Esophagus muscularis mucosa (tissue), 4 donors: Measurements from ENCODE around the gene EFHC1. TPM values are rescaled to one million over a fixed set of nuclear protein-coding genes. Genes with fewer than 3 reads are reported as not detected.

Experiments
- DNase-seq: peaks from one replicate; pipeline ENCODE4 v3.0.0-alpha.2; 2017; ENCODE audit errors: extremely low spot score
- H3K27ac ChIP-seq, 4 donors: fragments of 200-600 bp; sonication (generic); replicated peaks in 1 of 4; 1 replicate in 3 of 4; 2 replicates in 1 of 4; pipeline ENCODE4 v1.5.1; 2016 to 2019; ENCODE audit warnings: mild to moderate bottlenecking in 1 of 4
- H3K27me3 ChIP-seq, 4 donors: fragments of 200-600 bp; sonication (generic); one replicate each; pipeline versions ENCODE4 v1.5.1 to v1.6.0; 2016 to 2019
- H3K36me3 ChIP-seq, 4 donors: fragments of 200-600 bp; sonication (generic); one replicate each; pipeline ENCODE4 v1.5.1; 2016 to 2019
- H3K4me1 ChIP-seq, 4 donors: fragments of 200-600 bp; sonication (generic); one replicate each; pipeline ENCODE4 v1.5.1; 2016 to 2019
- H3K4me3 ChIP-seq, 4 donors: fragments of 200-600 bp; sonication (generic); 1 replicate in 2 of 4; 2 replicates in 2 of 4; pipeline ENCODE4 v1.5.1; 2016 to 2019; ENCODE audit warnings: mild to moderate bottlenecking in 4 of 4, moderate library complexity in 1 of 4
- H3K9me3 ChIP-seq, 4 donors: fragments of 200-600 bp; sonication (generic); 1 replicate in 3 of 4; 2 replicates in 1 of 4; pipeline ENCODE4 v1.5.1; 2016 to 2019
- EP300 ChIP-seq: sonication (generic); formaldehyde crosslinking; IDR thresholded peaks from one replicate; pipeline ENCODE4 v1.6.1; 2017; ENCODE audit warnings: antibody characterized with exemption
- POLR2A ChIP-seq: fragments of 450-650 bp; IDR thresholded peaks from one replicate; pipeline ENCODE4 v1.6.1; 2017; ENCODE audit warnings: antibody characterized with exemption, moderate library complexity, mild to moderate bottlenecking, low read depth
- POLR2AphosphoS5 ChIP-seq, 2 donors: sonication (generic); formaldehyde crosslinking; IDR thresholded peaks; one replicate each; pipeline ENCODE4 v1.6.1; 2017; ENCODE audit warnings: antibody characterized with exemption in 2 of 2
- WGBS: methylation state at CpG from one replicate; pipeline ENCODE4 v1.1.5; 2018; 5-methylcytosine and 5-hydroxymethylcytosine counted together
- intact Hi-C: fragments of 100-400 bp; cut with DNase I; formaldehyde crosslinking; loops from one replicate; pipeline ENCODE4 v1.15.1; 2023
- total RNA-seq, 4 donors: library from RNA; depleted of rRNA; stranded (reverse); fragments of >200 nt; gene quantifications; one replicate each; pipeline versions ENCODE4 v1.1.0 to v1.2.1, GENCODE V29; 2016
- TF ChIP-seq, protein P1 (sequence below), 3 experiments: fragments of 200-600 bp in 2 of 3; fragments of 450-650 bp in 1 of 3; sonication (generic) in 2 of 3; IDR thresholded peaks; one replicate each; pipeline ENCODE4 v1.5.1; 2017 to 2019; ENCODE audit warnings: antibody characterized with exemption in 3 of 3, mild to moderate bottlenecking in 2 of 3, moderate library complexity in 1 of 3

EFHC1 gene
- total RNA-seq, 4 donors from 2014 or later, result 7.5 to 21.2 (median 10.2) TPM

DNA sequence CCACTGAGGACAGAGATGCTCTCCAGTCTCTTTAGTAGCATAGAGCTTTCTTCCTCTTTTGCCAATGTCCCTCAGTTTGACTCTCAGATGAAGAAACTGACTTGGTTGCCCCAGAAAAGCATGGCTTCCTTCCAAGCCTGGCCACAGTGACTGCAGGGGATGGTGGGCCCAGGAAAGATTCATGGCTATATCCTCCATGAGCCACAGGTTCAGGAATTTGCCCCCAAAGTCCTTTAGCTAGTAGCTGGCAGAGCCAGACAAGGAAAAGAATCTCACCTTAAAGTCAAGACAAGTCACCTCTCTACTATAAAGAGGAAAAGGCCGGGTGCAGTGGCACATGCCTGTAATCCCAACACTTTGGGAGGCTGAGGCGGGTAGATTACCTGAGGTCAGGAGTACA is 113.3 kb downstream of the EFHC1 start:
- whole genome bisulfite sequencing, result 100% methylated on average over 2 of the region's 2 CpGs
- Histone ChIP-seq H3K36me3 (peaks cover 12 to 25% (median 14%) of the 10 kb centered on the region in 4 donors), H3K27ac (no peak overlapping the region), H3K27me3 (no peaks in the 10 kb centered on the region), H3K9me3 (no peaks in the 10 kb centered on the region), H3K4me1 (peaks cover 20 to 34% (median 25%) of the 10 kb centered on the region in 4 donors), H3K4me3 (no peak overlapping the region)
- no peak for TF ChIP-seq EP300
- TF ChIP-seq POLR2AphosphoS5 (IDR thresholded peaks at IDR 0.05), result no peak
- TF ChIP-seq POLR2A, result no peak
- TF ChIP-seq, protein P1, sequence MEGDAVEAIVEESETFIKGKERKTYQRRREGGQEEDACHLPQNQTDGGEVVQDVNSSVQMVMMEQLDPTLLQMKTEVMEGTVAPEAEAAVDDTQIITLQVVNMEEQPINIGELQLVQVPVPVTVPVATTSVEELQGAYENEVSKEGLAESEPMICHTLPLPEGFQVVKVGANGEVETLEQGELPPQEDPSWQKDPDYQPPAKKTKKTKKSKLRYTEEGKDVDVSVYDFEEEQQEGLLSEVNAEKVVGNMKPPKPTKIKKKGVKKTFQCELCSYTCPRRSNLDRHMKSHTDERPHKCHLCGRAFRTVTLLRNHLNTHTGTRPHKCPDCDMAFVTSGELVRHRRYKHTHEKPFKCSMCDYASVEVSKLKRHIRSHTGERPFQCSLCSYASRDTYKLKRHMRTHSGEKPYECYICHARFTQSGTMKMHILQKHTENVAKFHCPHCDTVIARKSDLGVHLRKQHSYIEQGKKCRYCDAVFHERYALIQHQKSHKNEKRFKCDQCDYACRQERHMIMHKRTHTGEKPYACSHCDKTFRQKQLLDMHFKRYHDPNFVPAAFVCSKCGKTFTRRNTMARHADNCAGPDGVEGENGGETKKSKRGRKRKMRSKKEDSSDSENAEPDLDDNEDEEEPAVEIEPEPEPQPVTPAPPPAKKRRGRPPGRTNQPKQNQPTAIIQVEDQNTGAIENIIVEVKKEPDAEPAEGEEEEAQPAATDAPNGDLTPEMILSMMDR (IDR thresholded peaks at IDR 0.05), result no peak
- no peak for DNase-seq
- intact Hi-C loops, result no loop called here

DNA sequence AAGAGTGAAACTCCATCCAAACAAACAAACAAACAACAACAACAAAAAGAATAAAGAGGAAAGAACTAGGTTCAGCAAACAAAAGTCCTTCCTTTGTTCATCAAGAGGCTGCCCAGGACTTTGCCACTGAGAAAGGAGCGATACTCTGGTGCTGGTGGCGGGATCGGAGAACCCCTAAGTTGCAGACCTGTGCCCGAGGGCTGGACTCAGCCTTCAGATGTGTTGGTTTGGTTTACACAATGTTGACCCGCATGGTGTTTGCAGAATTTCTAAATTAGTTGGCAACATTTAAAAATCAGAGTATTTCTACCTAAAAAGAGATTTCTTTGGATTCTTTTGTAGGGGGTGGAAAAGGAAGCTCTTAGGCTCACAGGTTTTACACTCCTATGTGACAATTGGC is 114.2 kb downstream of the EFHC1 start:
- intact Hi-C loops, result no loop called here
- Histone ChIP-seq H3K36me3 (peaks cover 12 to 25% (median 14%) of the 10 kb centered on the region in 4 donors), H3K9me3 (no peaks in the 10 kb centered on the region), H3K4me3 (no peak overlapping the region), H3K4me1 (peaks cover 26 to 41% (median 32%) of the 10 kb centered on the region in 4 donors), H3K27ac (no peak overlapping the region), H3K27me3 (no peaks in the 10 kb centered on the region)
- no peak for DNase-seq
- TF ChIP-seq, protein P1 (IDR thresholded peaks at IDR 0.05), result no peak
- TF ChIP-seq POLR2A (no peak), POLR2AphosphoS5 (IDR thresholded peaks at IDR 0.05) (no peak), EP300 (no peak)
- 99% methylated on average over 5 of the region's 5 CpGs for WGBS

DNA sequence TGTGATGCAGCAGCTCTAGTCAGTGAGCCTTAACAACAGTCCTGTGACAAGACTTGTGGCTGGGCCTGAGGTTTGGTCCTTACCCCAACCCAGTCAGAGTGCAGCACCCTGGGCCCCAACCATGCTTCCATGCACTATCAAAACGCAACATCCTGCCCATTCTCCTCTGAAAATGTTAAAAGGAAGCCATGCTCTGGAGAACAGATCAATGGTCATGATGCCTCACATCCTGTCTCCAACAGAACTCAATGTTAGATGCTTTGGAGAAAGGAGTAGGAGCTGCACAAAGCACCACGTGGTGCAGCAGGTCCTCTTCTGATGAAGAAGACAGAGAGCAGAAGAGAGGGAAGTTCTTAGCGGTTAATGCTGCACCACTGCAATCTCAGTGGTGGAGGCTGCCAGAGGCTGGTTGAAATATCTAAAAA is 114.8 kb downstream of the EFHC1 start:
- Histone ChIP-seq H3K27ac (no peak overlapping the region), H3K36me3 (peaks cover 12 to 25% (median 14%) of the 10 kb centered on the region in 4 donors), H3K27me3 (no peaks in the 10 kb centered on the region), H3K9me3 (no peaks in the 10 kb centered on the region), H3K4me1 (peaks cover 29 to 47% (median 38%) of the 10 kb centered on the region in 4 donors), H3K4me3 (no peak overlapping the region)
- no peak for DNase-seq
- intact Hi-C loops, result no loop called here
- WGBS, result 91% methylated on average over 3 of the region's 3 CpGs
- TF ChIP-seq, protein P1 (IDR thresholded peaks at IDR 0.05), result no peak
- TF ChIP-seq EP300 (no peak), POLR2AphosphoS5 (IDR thresholded peaks at IDR 0.05) (no peak), POLR2A (no peak)

DNA sequence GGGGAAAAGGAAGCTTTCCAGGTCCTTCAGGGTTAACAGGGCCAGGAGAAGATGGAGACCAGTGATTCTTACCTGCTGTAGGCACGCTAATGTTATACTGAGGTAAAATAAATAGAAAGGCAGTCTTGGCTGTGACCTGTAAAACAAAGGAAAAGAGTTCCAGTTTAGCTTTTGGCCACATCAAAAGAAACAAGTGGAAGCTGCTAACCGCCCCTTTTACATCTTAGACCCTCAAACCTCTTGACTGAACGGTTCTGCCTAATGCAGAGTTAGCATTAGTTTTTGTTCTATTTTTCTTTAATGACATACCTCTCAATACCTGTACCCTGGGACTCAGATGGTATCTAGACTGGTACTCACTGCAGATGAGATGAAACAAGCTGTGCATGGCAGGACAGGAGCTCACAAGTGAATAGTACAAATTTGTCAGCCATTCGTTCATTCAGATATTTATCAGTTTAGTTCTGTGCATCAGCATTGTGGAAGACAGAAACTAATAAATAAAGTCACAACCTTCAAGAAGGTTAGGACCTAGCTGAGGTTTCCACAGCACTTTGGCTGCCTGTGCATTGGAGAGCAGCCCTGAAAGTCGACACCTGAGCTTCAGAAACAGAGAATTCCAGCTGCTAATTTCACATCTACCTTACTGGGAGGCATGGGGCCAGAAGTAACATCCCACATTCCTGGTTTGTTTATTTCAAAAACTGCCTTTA is 115.7 kb downstream of the EFHC1 start:
- Histone ChIP-seq H3K9me3 (no peaks in the 10 kb centered on the region), H3K27me3 (no peaks in the 10 kb centered on the region), H3K4me1 (peaks cover 36 to 56% (median 47%) of the 10 kb centered on the region in 4 donors), H3K36me3 (peaks cover 12 to 25% (median 14%) of the 10 kb centered on the region in 4 donors), H3K4me3 (no peak overlapping the region), H3K27ac (no peak overlapping the region)
- DNase-seq, result no peak
- no peak for TF ChIP-seq POLR2A
- no peak for TF ChIP-seq EP300
- TF ChIP-seq, protein P1 (IDR thresholded peaks at IDR 0.05), result no peak
- TF ChIP-seq POLR2AphosphoS5 (IDR thresholded peaks at IDR 0.05), result no peak
- WGBS, result 69% methylated on average over 5 of the region's 5 CpGs
- intact Hi-C loops, result no loop called here
